Calu3 (cell line): ENCODE data around the gene TAF1A. TPM values are rescaled to one million over a fixed set of nuclear protein-coding genes. Genes with fewer than 3 reads are reported as not detected.

Experiments used
- BruUV-seq: library from RNA; stranded (reverse); fragments of 400-500 nt; replicated peaks from 2 replicates; lab custom pipeline; 2021; lab: Mats Ljungman, UMichigan
- CTCF ChIA-PET: fragments of 300-600 bp; sonication (Branson Sonifier 250); formaldehyde crosslinking; loops from one replicate; lab custom pipeline; 2022; ENCODE audit warnings: antibody characterized with exemption; lab: Charles Lee
- DNase-seq: peaks from one replicate; pipeline ENCODE4 v3.0.0; 2022
- H3K27ac Mint-ChIP-seq: one replicate; pipeline ENCODE4 v1.8.0; 2022; ENCODE audit warnings: mixed read lengths; ENCODE audit not compliant: unreplicated experiment
- H3K27me3 Mint-ChIP-seq: one replicate; pipeline ENCODE4 v1.8.0; 2022; ENCODE audit warnings: mixed read lengths; ENCODE audit not compliant: unreplicated experiment
- H3K36me3 Mint-ChIP-seq: one replicate; pipeline ENCODE4 v1.8.0; 2022; ENCODE audit warnings: mild to moderate bottlenecking, moderate library complexity, mixed read lengths; ENCODE audit not compliant: insufficient read depth, unreplicated experiment
- H3K4me1 Mint-ChIP-seq: one replicate; pipeline ENCODE4 v1.8.0; 2022; ENCODE audit warnings: mild to moderate bottlenecking, low read depth, mixed read lengths; ENCODE audit not compliant: unreplicated experiment
- H3K4me3 Mint-ChIP-seq: one replicate; pipeline ENCODE4 v1.8.0; 2022; ENCODE audit warnings: mild to moderate bottlenecking, low read depth, moderate library complexity, mixed read lengths; ENCODE audit not compliant: unreplicated experiment
- H3K9me3 Mint-ChIP-seq: one replicate; pipeline ENCODE4 v1.8.0; 2022; ENCODE audit warnings: low read depth, mixed read lengths; ENCODE audit not compliant: unreplicated experiment
- CTCF ChIP-seq: fragments of 200-600 bp; IDR thresholded peaks from one replicate; pipeline ENCODE4 v1.8.0; 2022; ENCODE audit warnings: antibody characterized with exemption; ENCODE audit not compliant: unreplicated experiment
- intact Hi-C: fragments of 100-400 bp; cut with micrococcal nuclease; formaldehyde crosslinking; loops from one replicate; pipeline ENCODE4 v1.10.0; 2022; ENCODE audit not compliant: unreplicated experiment
- total RNA-seq: library from RNA; stranded (reverse); gene quantifications from 2 replicates; pipeline ENCODE4 v1.2.3, GENCODE V29; 2022

Gene TAF1A
- total RNA-seq, 1 experiment from 2014 or later = 16.4 TPM

- no peaks in the 10 kb centered on the region for H3K36me3 Mint-ChIP-seq
- CTCF ChIA-PET = interaction anchor here (0.7 kb wide), 1 partner anchor 85 kb away, joined by 3 read pairs; no protein-coding TSS in a partner anchor
- DNase-seq = no peak
- H3K27ac Mint-ChIP-seq = no peak overlapping the region
- TF ChIP-seq CTCF = no peak
- intact Hi-C loops = no loop called here
- H3K4me3 Mint-ChIP-seq = no peak overlapping the region
- no peaks in the 10 kb centered on the region for H3K9me3 Mint-ChIP-seq
- BruUV-seq = no TSS peak
- peaks cover 9% of the 10 kb centered on the region for H3K27me3 Mint-ChIP-seq
- no peaks in the 10 kb centered on the region for H3K4me1 Mint-ChIP-seq
Observed at GRCh38 chr1:222540598-222540995, 49.1 kb downstream of the TAF1A start.

DNA sequence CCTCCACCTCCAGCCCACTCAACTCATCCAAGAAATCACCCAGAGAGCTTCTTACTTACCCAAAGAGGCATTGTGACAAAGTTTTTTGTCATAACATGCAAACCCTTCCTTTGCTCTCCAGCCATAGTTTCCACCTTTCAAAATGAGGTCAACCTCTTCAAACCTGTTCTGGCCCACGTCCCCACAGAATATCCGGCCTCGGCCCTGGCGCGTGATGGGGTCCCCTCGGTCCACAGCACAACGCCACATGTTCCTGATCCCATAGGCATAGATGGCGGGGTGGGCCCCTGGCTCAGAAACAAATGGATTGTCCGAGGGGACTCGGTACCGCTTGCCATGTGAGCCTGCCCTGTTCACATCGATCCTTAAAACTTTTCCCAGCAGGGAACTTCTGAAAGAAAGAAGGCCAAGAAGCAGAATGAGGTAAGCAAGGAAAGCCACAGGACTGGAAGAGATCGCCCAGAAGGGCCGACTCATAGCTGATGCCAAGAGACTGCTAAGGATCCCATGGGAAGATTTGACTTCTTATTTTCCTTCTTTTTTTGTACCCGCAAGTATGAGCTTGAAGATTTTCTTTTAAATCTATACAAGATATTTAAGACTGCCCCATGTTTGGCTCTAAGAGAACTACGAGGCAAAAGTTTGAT lies 49.7 kb downstream of the TAF1A start:
- Mint-ChIP-seq H3K27me3 (peaks cover 9% of the 10 kb centered on the region), H3K27ac (no peak overlapping the region), H3K4me3 (no peak overlapping the region), H3K9me3 (no peaks in the 10 kb centered on the region), H3K4me1 (no peaks in the 10 kb centered on the region), H3K36me3 (no peaks in the 10 kb centered on the region)
- BruUV-seq = no TSS peak
- intact Hi-C loops = no loop called here
- CTCF ChIA-PET = interaction anchor here (0.7 kb wide), 1 partner anchor 85 kb away, joined by 3 read pairs; no protein-coding TSS in a partner anchor
- DNase-seq = no peak
- no peak for TF ChIP-seq CTCF

- CTCF ChIA-PET = no interaction called here
- H3K4me3 Mint-ChIP-seq = no peak overlapping the region
- no peaks in the 10 kb centered on the region for H3K27me3 Mint-ChIP-seq
- TF ChIP-seq CTCF = no peak
- no peaks in the 10 kb centered on the region for H3K4me1 Mint-ChIP-seq
- BruUV-seq = no TSS peak
- intact Hi-C loops = no loop called here
- no peaks in the 10 kb centered on the region for H3K36me3 Mint-ChIP-seq
- H3K9me3 Mint-ChIP-seq = no peaks in the 10 kb centered on the region
- no peak overlapping the region for H3K27ac Mint-ChIP-seq
- no peak for DNase-seq
Observed at GRCh38 chr1:222535455-222535854, 54.3 kb downstream of the TAF1A start.

DNA sequence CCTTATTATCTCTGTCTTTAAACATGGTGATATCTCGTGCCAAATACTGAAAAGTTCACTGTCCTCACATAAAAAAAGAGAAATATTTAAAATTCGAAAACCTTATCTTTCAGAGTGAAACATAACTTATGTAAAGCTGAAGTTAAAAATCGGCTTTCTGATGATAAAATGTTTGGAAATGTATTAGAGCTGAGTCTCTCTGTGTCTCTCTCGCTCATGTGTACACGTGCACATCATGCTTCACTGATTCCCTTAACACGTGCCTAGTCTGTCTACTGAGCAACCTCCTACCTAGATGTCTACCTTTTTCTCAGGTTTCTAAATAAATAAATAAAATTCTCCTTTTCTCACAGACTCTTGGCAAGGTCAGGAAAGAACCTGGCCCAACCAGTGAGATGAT lies 58.9 kb downstream of the TAF1A start:
- H3K27me3 Mint-ChIP-seq = peaks cover 14% of the 10 kb centered on the region
- BruUV-seq = no TSS peak
- H3K4me3 Mint-ChIP-seq = no peak overlapping the region
- CTCF ChIA-PET = no interaction called here
- intact Hi-C loops = no loop called here
- H3K4me1 Mint-ChIP-seq = no peaks in the 10 kb centered on the region
- no peak for TF ChIP-seq CTCF
- H3K36me3 Mint-ChIP-seq = no peaks in the 10 kb centered on the region
- no peaks in the 10 kb centered on the region for H3K9me3 Mint-ChIP-seq
- no peak overlapping the region for H3K27ac Mint-ChIP-seq
- no peak for DNase-seq
